NCI-H2227 (cell line): ENCODE data around the gene FAM120B.

Experiments
- DNase-seq: peaks from one replicate; lab custom pipeline; 2025; ENCODE audit not compliant: unreplicated experiment; lab: John Stamatoyannopoulos, UW

Gene FAM120B

DNA sequence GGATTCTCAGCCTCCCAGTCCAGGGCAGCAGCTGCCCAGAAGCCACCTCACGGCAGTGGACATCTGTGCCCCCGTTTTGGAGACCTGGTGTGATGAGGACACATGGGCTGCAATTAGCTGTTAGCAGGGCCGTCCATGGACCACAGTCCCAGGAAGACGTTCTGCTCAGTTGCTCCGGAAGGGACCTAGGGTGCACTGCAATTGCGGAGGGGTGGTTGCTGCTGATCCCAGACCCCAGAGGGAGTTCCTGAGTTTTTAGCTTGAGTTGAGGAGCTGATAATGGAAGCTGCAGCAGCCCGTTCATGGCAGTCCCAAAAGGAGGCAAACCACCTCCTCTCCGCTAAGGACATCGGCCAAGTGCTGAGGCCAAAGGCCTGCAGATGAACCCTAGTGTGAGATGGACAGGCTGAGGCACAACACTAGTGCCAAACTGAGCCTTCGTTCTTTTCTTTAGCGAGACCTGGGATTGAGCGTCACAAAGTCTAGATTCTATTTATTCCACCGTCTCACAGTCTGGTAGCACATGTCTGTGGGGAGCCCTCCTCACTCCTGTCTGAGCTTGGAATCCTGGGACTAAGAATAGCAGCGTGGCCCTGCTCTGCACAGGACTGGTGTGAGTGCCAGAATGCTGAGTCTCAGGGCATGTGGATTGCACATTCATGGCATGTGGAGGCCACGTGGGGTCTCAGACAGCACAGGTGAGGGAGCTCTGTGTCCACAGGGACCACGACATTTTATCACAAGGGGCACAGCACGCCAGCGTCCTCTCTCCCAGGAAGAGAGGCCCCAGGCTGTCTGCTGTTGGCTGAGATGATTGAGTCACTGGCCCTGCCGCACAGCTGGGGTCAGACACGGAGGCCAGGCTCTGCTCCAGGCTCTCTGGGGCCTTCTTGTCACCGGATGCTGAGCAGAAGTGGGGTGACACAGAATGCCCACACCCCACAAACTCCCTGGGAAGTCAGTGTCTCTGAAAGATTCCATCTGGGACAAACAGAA lies 133.1 kb downstream of the FAM120B start:
- no peak for DNase-seq

DNA sequence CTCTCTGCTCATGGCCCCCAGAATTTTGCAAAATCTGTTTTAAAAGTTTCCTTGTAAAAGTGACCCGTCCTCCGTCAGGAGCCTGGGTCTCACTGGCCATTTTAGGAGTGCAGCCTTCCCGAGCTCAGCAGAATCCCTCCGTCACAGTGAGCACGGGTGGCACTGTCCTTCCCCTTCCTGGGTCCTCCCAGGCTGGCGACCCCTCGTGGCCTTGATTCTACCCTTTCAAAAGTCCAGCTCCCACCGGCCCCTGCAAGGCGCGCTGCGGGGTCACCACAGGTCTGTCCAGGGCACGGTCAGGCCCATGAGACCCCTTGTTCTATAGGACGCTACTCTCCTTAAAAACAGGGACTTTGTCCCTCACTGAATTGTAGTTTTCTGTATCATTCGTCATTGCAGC lies 133.9 kb downstream of the FAM120B start:
- no peak for DNase-seq

DNA sequence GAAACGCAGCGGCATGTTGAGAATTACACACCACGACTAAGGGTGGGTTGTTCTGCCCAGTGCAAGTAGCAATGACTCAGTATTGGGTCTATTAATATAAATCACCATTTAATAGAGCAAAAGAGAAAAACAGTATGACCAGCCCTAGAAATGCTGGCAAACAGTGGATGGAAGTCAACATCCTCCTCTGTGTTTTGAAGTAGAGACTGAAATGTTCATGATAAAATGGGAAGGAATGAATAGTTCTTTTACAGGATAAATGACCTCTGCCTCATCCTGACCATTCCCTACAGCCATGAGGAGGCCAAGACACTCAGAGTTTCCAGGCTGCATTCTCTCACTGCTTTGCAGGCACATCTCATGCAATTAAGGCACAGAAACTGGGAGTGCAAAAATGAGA lies 134.8 kb downstream of the FAM120B start:
- no peak for DNase-seq

DNA sequence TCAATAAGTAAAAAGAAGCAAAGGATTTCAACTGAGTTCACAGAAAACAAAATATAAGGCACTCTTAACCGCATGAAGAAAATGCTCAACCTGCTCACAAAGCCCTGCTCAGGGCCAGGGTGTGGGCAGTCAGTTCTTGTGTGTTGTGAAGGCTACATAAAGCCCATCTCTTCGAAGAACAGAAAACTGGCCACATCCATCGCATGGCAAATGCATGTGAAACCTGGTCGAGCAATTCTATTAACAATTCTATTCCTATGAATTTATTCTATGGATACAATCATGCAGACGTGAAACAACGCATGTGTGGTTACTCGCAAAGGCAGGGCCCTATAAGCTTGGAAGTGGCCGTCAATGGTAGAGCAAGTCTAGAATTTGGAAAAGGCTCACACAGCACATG lies 136.0 kb downstream of the FAM120B start:
- no peak for DNase-seq

DNA sequence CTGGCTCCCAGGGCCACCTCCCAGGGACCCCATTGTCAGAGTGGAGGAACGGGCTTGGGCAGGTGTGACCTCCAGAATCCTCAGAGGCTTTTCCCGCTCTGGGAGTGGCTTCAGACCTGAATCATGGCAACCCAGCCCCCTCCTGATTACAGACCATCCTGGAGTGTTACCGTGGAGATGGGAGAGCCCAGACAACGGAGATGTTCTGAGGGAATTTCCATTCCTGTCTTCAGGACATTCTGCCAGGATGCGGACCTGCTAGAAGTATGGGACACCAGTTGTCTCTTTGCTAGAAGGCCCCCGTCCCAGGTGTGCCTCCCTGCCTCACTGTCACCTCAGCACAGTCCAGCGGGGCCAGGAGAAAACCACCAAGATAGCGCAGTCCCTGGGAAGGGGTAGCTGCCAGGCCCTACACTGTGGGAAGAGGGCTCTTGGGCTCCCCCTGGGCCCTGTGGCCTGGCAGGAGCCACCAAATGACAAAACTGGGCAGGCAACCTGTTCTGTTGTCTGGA lies 136.6 kb downstream of the FAM120B start:
- DNase-seq, result no peak

DNA sequence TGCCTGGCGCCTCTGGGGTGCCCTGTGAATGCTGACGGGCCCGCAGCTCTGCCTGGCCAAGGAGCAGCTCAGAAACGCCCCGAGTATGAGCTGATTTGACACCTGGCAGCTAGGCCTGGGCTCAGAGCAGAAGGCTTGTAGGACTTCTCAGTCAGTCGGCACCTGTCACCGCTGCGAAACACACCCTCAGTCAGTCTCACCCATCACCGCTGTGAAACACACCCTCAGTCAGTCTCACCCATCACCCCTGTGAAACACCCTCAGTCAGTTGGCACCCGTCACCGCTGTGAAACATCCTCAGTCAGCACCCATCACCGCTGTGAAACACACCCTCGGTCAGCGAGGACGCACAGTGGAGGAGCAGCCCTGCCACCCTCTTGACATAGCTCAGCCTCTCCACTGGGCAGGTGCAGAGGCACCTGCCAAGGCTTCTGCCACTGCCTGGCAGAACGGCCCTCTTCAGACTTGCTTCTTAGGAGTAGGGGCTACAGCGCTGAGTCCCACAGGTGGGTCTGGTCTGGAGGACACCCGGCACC lies 137.6 kb downstream of the FAM120B start:
- no peak for DNase-seq

DNA sequence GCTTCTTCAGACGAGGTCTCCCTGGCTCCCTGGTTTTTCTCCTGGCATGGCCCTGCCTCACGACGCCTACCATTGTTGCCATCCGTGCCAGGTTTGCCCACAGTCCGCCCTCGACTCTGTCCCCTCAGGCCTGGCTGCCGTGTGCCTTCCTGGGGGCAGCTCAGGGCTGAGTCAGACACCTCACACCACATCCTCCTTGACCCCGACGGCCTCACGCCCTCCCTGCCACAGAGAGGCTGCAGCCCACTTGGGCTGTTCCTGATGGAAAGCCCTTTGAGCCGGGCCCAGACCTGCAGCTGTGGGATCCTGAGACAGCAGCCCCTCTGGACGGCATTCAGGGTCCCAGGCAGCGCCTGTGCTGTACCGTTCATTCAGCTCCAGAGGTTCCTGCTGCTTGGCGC lies 138.3 kb downstream of the FAM120B start:
- DNase-seq, result no peak

DNA sequence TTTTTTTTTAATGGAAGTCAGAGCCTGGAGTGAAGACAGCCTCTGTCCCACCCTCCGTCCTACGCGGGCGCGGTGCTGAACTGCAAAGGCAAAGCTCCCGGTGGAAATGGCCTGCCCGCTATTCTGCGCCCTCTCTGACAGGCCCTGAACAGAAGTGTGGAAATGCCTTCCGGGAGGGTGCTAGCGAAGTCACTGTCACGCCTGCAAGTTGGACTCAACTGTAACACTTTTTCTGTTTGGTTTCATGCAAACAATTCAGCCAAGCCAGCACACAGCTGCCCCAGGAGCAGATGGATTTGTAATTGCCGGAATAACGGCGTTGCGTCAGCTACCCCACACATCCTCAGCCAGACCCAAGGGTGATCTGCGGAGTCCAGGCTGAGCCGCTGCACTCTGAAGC lies 138.9 kb downstream of the FAM120B start:
- DNase-seq, result no peak

DNA sequence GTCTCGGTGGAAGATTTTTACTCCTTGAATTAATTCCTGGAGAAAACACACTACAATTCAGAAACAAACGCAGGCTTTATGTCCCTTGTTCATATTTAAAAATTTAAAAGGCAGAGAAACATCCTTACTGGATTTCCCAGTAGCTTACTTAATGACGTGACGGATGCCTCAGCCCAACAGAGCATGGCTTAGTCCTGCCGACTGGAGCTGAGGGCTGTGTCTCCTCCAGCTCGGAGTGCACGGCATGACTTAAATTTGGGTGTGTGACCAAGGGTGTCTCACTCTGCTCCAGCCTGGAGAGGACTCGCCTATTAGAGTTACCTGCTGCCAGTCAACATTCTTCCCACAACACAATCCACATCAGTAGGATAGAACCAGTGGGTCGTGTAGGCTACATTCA lies 139.4 kb downstream of the FAM120B start:
- DNase-seq, result no peak

DNA sequence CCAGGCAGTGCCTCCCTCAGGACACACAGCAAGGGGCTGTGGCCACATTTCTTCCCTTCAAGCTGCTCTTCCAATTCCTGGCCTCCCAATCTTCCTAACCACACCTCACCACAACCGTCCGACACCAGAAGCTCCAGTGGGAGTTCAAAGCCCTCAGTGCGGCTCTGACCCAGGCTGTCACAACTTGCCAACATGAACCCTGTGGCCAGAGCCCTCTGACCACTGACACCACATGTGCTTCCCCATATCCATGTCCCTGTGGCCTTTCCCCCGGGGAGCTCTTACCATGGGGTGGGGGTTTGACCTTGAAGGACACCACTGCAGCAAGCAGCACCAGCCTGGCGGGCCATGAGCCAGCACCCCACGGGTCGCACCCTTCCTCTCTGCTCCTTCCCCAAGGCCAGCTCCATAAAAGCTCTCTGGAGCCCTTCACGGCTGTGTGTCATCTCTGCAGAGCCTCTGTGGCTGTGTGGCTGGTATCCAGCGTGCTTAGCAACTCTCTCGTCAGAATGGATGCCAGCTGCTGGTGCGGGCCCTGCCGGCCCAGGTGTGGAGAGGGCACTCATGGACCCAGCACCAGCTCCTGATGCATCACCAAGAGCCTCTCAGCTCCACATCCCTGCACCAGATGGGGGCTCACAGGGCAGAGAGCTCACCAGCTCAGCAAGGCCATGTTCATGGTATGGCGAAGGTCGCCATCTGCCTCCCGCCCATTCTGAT lies 140.4 kb downstream of the FAM120B start:
- DNase-seq, result no peak

DNA sequence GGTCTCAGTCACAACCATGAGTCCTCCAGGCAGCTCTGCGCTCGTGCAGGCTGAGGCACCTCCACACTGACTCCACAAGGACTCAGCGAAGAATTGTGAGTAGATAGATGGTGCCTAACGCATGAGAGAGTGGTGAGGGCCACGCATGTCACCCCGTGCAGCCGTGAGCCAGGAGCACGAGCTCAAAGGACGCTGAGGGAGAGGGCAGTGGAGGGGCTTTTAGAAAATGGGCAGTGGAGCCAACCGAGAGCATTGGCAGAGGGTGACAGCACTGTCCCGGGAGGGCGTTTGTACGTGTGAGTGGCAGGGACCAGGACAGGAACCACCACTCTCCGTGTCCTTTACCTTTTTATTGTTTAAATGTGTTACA lies 141.0 kb downstream of the FAM120B start:
- no peak for DNase-seq

DNA sequence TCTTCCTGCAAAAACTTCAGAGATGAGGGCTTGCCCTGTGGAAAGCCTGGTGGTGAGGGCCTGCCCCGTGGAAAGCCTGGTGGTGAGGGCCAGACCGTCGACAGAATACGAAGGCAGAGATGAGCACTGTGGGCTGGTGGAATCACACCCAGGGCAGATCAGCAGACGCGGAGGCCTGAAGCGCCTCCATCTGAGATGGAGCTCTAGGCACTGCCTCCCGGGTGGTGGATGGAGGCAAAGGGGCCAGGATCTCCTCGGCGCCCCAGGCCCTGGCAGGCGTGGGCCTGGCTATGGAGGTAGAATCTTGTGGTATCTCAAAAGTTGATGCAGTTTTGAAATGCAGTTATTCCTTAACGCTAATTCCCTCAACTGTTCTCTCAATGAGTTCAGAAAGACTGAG lies 141.8 kb downstream of the FAM120B start:
- no peak for DNase-seq

DNA sequence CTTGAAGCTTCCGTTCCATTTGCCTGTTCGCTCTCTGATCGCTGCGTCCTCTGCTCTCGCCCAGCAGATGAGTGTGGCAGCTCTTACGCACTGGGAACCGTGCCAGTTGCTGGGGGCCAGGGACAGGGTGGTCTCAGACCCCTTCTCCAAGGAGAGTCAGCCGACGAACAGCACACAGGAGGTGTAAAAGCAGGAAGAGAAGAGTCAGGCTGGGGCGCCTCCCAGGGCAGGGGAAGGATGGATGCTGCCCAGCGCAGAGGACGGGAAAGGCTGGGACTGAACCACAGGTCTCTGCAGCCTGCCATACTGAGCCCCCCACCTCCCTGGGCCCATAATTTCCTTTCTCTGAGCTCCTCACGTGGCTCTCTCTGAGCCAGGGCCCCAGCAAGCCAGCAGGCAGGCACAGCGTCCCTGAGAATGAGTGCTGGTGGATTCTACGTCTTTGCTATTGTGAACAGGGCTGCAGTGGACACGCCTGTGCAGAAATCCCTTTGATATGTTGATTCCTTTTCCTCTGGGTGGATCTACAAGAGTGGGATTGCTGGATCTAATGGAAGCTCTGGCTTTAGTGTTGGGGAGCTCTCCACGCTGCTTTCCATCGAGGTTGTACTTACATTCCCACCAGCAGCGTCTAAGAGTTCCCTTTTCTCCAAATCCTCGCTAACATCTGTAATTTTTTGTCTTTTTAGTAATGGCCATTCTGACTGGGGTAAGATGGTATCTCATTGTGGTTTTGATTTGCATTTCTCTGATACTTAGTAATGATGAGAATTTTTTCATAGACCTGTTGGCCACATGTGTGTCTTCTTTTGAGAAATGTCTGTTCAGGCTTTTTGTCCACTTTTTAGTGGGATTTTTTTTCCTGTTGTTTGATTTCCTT lies 142.4 kb downstream of the FAM120B start:
- no peak for DNase-seq

DNA sequence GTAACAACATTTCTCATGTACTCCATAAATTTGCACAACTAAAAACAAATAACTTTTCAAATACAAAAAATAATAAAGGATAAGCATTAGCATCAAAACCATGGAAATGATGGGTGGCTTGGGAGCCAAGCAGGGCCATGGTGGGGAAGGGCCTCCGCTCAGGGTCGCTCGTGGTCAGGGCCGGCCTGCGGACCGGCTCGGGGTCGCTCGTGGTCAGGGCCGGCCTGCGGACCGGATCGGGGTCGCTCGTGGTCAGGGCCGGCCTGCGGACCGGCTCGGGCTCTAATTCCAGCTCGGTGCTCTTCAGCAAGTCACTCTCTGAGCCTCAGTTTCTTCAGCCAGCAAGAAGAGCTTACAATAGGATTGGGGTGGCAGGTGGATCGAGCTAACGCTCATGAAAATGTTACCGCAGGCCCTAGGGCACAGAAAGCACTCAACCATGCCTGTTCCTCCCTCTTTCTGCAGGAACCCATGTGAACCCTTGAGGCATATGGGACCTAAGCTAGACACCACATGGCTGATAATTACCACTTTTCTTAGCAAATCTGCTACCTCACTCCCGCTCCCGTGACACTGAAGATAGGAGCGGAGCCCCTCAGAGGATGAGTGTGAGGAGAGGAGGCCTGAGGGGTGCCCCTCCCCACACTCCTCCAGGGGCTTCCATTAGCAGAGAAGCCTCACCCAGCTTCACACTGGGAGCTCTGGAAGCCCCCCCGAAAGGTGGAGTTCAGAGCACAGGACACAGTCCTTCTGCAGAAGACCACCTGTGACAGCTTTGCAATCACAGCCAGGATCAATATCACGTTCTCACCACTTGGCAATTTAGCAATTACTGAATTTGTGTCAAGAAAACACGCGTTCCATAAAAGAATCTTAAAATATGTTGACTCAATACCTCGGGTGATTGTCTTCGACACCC lies 143.5 kb downstream of the FAM120B start:
- DNase-seq, result peak; percentile 33

DNA sequence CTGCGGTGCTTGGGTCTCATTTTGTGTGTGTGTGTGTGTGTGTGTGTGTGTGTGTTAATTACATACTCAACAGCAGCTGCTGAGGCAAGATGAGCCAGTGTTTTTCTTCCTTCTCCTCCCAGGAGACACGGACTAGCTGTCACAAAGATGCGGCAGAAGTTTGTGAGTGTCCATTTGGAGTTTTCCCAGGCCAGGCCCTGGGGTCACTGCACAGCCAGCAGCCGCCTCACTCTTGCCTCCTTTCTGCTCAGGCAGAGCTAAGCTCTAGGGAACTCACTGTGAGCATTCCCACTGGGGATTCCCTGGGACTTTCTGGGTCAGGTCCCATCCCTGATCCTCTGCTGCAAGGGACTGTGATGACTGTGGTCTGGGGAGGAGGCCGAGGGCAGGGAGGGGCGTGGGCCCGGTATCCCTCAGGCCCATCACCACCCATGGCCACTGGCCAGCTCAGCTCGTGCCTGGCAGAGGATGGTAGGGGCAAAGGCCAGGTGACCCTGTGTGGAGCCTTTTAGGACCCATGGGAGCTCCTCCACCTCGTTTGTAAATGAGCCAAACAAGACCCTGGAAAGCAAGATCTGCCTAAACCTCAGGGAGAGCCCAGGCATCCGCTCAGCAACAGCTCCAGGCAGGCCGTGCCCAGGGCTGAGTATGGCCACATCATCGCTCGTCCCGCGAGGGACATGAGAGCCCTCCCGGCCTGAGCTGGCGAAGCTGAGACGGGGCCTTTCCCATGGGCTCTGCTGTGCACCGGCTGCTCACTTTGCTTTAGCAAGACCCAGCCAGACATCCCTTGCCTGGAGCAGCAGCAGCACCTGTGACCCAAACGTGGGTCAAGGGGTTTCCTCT lies 144.6 kb downstream of the FAM120B start:
- DNase-seq, result no peak

DNA sequence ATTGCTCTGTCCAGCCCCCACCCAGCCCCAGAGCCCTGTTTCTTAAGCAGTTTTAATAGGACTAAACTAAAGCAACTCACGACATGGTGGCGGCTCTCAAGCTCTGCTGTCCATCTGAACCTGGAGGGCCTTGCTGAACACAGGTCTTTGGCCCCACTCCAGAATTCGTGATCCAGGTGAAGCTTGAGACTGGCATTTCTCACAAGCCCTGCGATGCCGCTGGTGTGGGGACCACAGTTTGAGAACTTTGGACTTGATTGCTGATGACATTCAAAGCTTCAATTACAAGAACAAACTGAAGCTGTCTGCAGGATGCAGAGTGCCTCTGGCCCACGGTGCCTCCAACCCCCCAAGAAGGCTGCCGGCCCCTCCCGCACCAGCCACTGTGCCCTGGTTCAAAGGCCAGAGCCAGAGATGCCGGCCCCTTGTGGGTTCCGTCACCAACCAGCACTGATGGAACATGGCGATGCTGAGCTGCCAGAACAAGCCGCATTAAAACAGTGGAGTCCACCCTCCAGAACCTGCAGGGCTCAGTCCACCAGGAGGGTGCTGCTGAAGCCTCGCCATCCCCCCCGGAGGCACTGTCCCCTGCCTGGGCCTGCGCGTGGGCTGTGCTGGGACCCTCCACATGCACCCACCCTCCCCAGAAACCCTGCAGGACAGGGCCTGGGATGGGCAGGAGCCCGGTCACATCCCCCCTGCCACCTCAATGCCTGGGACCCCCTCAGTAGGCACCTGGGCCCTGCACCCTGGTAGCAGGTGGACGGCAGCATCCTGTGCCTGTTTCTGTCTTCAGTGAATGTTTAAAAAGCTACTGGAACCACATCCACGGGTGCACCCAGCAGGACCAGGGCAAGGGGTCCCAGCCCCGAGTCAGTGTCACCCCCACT lies 145.4 kb downstream of the FAM120B start:
- no peak for DNase-seq

DNA sequence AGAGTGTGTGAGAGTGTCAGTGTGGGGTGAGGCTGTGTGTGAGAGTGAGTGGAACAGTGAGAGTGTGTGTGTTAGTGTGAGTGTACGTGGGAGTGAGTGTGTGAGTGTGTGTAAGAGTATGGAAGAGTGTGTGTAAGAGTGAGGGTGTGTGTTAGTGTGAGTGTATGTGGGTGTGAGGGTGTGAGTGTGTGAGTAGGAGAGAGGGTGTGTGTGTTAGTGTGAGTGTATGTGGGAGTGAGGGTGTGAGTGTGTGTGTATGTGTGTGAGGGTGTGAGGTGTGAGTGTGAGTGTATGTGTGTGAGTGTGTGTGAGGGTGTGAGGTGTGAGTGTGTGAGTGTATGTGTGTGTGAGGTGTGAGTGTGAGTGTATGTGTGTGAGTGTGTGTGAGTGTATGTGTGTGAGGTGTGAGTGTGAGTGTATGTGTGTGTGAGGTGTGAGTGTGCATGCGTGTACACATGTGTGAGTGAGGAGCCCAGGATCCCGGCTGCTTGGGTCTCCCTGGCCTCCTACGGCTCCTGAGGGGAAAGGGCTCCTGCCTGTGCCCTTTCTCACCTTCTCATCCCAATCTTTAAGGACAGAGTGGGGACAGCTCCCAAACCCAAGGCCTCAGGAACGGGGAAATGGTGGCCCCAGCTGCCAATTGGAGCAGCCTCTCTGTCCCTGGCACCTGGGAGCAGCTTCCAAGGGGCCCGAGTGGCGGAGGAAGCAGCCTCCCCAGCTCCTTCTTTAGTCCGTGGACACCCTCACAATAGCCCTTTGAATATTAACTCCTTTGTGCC lies 146.4 kb downstream of the FAM120B start:
- no peak for DNase-seq
